Adrenal gland (tissue), 5 donors: Measurements from ENCODE around the gene FBXO40.

Experiments used
- POLR2A ChIP-seq, 2 donors: fragments of 450-650 bp; IDR thresholded peaks; one replicate each; pipeline ENCODE4 v1.6.1; 2017; ENCODE audit warnings: antibody characterized with exemption in 2 of 2, mild to moderate bottlenecking in 2 of 2, moderate library complexity in 1 of 2
- TF ChIP-seq, protein P1 (sequence below), 6 experiments: fragments of 450-650 bp in 4 of 6; fragments of 200-600 bp in 2 of 6; sonication (generic) in 1 of 6; IDR thresholded peaks; 1 replicate in 5 of 6; 2 replicates in 1 of 6; pipeline versions ENCODE4 v1.5.1 to v1.8.0; 2016 to 2021; ENCODE audit warnings: antibody characterized with exemption in 6 of 6, mild to moderate bottlenecking in 2 of 6, moderate library complexity in 1 of 6
- donor health status: DM: no; HTN: no; CAD: no.

DNA sequence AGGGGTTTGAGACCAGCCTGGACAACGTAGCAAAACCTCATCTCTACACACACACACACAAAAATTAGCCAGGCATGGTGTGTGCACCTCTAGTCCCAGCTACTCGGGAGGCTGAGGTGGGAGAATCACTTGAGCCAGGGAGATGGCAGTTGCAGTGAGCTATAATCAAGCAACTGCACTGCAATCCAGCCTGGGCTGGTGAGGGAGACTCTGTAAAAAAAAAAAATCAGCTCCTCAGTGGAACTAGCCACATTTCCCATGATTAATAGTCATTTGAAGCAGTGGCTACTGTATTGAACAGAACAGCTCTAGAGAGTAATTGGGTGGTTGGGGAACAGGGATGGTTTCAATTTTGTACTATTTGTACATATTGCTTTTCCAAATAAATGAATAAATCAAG lies 11.5 kb upstream of the FBXO40 start:
- no peak for TF ChIP-seq POLR2A (IDR thresholded peaks at IDR 0.05)
- TF ChIP-seq, protein P1, sequence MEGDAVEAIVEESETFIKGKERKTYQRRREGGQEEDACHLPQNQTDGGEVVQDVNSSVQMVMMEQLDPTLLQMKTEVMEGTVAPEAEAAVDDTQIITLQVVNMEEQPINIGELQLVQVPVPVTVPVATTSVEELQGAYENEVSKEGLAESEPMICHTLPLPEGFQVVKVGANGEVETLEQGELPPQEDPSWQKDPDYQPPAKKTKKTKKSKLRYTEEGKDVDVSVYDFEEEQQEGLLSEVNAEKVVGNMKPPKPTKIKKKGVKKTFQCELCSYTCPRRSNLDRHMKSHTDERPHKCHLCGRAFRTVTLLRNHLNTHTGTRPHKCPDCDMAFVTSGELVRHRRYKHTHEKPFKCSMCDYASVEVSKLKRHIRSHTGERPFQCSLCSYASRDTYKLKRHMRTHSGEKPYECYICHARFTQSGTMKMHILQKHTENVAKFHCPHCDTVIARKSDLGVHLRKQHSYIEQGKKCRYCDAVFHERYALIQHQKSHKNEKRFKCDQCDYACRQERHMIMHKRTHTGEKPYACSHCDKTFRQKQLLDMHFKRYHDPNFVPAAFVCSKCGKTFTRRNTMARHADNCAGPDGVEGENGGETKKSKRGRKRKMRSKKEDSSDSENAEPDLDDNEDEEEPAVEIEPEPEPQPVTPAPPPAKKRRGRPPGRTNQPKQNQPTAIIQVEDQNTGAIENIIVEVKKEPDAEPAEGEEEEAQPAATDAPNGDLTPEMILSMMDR (IDR thresholded peaks at IDR 0.05): no peak
